ENCODE measurements around the gene DPP4.

DPP4 gene

DNA sequence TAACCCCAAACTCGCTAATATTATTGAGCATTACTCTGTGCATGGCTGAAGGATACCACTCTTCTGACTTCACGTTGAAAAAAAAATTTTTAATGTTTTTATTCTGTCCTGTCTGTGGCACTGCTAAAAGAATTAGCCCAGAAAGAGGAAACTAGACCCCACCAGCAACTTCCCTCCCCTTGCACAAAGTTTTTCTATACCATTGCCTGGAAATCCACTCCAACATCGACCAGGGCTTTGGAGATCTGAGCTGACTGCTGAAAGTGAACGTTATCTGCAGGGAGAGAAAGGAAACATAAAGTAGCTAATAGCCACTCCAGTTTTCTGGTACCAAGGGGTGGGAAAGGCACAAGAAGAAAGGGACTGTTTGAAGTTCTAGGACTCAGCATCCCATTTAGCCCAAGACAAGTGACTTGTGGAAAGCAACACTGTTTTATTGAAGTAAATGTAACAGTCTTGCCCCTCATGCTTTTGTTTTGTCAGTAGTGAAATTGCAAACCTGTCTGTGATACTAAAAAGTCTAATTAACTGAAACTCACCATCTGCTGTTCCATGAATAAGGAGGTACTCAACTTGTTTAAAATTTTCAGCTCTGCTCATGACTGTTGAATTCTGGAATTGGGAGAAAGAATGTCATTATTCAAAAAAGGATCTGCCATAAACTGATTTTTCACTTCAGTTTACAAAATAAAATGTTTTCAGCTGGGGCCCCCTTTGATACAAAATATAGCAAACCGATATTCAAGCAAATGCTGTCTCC is 79.1 kb downstream of the DPP4 start:
- H3K27ac ChIP-seq: no peak overlapping the region
- TF ChIP-seq, protein P1, sequence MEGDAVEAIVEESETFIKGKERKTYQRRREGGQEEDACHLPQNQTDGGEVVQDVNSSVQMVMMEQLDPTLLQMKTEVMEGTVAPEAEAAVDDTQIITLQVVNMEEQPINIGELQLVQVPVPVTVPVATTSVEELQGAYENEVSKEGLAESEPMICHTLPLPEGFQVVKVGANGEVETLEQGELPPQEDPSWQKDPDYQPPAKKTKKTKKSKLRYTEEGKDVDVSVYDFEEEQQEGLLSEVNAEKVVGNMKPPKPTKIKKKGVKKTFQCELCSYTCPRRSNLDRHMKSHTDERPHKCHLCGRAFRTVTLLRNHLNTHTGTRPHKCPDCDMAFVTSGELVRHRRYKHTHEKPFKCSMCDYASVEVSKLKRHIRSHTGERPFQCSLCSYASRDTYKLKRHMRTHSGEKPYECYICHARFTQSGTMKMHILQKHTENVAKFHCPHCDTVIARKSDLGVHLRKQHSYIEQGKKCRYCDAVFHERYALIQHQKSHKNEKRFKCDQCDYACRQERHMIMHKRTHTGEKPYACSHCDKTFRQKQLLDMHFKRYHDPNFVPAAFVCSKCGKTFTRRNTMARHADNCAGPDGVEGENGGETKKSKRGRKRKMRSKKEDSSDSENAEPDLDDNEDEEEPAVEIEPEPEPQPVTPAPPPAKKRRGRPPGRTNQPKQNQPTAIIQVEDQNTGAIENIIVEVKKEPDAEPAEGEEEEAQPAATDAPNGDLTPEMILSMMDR (IDR thresholded peaks at IDR 0.05): no peak
- H3K27me3 ChIP-seq: peaks cover 46% of the 10 kb centered on the region

DNA sequence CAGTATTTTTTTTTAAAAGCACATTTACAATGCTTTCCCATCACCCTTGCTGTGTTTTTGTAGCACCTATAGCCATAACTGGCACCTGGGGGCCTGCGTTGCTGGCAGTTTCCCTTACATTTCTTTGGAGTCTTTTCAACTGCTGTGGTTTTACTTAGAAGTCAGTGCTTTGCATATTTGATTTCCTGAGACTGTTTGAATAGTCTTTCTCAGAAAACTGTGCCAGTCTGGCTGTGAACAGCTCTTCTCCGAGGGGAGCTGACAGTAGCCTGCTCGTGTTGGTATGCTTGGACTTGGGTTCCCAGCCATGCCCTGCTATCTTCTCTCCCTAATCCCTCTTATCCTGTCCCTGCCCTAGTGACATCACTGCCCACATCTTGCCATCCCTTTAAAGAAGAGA is 81.5 kb downstream of the DPP4 start:
- Histone ChIP-seq H3K27ac (no peak overlapping the region), H3K4me3 (ENCODE audit: low read depth in 1 of 2, low read length in 1 of 2) (no peak overlapping the region), H3K27me3 (peaks cover 34% of the 10 kb centered on the region), H3K4me1 (ENCODE audit: control insufficient read depth in 1 of 2, insufficient read depth in 1 of 2, low read depth in 1 of 2, low read length in 1 of 2) (no peaks in the 10 kb centered on the region), H3K36me3 (no peaks in the 10 kb centered on the region), H3K9me3 (no peaks in the 10 kb centered on the region)
- TF ChIP-seq, protein P1 (IDR thresholded peaks at IDR 0.05): no peak

More for the DNA sequence above, 79.1 kb downstream of the DPP4 start:
- H3K4me3 ChIP-seq (ENCODE audit: low read depth in 1 of 2, low read length in 1 of 2): no peak overlapping the region
- no peaks in the 10 kb centered on the region for H3K36me3 ChIP-seq
- H3K4me1 ChIP-seq (ENCODE audit: control insufficient read depth in 1 of 2, insufficient read depth in 1 of 2, low read depth in 1 of 2, low read length in 1 of 2): no peaks in the 10 kb centered on the region
- no peaks in the 10 kb centered on the region for H3K9me3 ChIP-seq

DNA sequence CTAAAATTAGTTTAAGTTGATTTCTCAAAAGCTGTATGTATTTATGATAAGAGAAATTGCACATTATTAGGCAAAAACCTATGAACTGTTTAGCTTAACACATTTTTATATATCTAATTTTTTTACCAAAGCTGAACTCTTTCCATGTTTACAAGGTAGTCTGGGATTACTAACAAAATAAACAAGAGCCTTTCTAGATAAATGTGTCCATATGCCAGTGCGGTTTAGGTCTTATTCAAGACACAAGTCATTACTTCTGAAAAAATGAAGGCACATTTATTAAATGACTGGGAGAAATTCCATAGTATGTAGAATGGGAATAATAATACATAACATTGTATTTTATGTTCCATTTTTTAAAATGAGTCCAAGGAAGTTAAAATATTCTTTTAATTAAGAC is 82.0 kb downstream of the DPP4 start:
- TF ChIP-seq, protein P1 (IDR thresholded peaks at IDR 0.05): no peak
- Histone ChIP-seq H3K36me3 (no peaks in the 10 kb centered on the region), H3K27me3 (peaks cover 34% of the 10 kb centered on the region), H3K4me3 (ENCODE audit: low read depth in 1 of 2, low read length in 1 of 2) (no peak overlapping the region), H3K4me1 (ENCODE audit: control insufficient read depth in 1 of 2, insufficient read depth in 1 of 2, low read depth in 1 of 2, low read length in 1 of 2) (no peaks in the 10 kb centered on the region), H3K9me3 (no peaks in the 10 kb centered on the region), H3K27ac (no peak overlapping the region)

DNA sequence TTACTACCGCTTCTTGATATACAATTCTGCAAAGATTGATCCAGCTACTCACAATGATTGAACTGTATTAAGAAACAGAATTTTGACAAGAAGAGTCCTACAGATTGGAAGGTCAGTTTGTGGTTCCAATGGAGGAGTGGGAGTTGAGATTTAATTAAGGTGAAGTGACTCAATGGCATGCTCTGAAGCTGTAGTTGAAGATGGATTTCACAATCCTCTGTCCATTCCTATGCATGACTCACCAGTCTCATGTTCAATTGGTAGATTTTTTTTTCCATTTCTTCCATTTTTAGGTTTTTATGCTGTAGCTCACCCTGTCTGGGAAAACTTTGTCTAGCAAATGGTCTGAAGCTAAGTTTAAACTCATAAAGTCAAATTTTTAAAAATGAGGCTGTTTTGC is 83.3 kb downstream of the DPP4 start:
- Histone ChIP-seq H3K4me1 (ENCODE audit: control insufficient read depth in 1 of 2, insufficient read depth in 1 of 2, low read depth in 1 of 2, low read length in 1 of 2) (no peaks in the 10 kb centered on the region), H3K36me3 (no peaks in the 10 kb centered on the region), H3K9me3 (no peaks in the 10 kb centered on the region), H3K27me3 (peaks cover 34% of the 10 kb centered on the region), H3K4me3 (ENCODE audit: low read depth in 1 of 2, low read length in 1 of 2) (no peak overlapping the region), H3K27ac (no peak overlapping the region)
- TF ChIP-seq, protein P1 (IDR thresholded peaks at IDR 0.05): no peak

DNA sequence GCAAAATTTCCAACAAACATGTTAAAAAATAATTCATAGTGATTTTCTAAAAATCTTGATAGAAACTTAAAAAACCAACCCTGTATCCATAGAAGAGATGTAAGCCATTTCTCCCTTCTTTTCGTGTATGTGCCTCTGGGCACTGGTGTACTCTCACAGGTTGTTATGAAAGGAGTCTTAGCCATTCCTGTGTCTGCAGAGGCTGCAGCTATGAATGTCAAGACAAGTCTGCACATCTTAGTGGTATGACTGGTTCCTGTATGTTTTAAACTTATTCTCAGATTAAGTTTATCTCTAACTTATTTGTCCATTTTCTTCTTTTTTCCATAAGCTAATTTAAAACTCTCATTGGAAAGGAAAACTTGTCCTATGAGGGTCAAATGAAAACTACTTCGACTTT is 84.0 kb downstream of the DPP4 start:
- Histone ChIP-seq H3K4me3 (ENCODE audit: low read depth in 1 of 2, low read length in 1 of 2) (no peak overlapping the region), H3K27me3 (peaks cover 30% of the 10 kb centered on the region), H3K9me3 (no peaks in the 10 kb centered on the region), H3K4me1 (ENCODE audit: control insufficient read depth in 1 of 2, insufficient read depth in 1 of 2, low read depth in 1 of 2, low read length in 1 of 2) (no peaks in the 10 kb centered on the region), H3K36me3 (no peaks in the 10 kb centered on the region), H3K27ac (no peak overlapping the region)
- TF ChIP-seq, protein P1 (IDR thresholded peaks at IDR 0.05): no peak

Measured in neutrophil (primary cell).